Activated naive CD8-positive, alpha-beta T cell treated with anti-CD3 and anti-CD28 coated beads, Interleukin-2, amount 10 ng/mL, durations not matched to agents 7 days and 5 days (primary cell): ENCODE measurements around the gene LYPD6B. TPM values are rescaled to one million over a fixed set of nuclear protein-coding genes. Genes with fewer than 3 reads are reported as not detected.

ENCODE experiments used
- ATAC-seq: fragments of 150-1000 bp; cut with Tn5 transposase; one replicate; pipeline ENCODE4 v1.10.0; 2021; ENCODE audit warnings: low read depth, moderate library complexity
- POLR2A ChIA-PET: fragments of 350-600 bp; sonication (Branson Sonifier 250); formaldehyde crosslinking; loops from one replicate; lab custom pipeline; 2021; ENCODE audit warnings: antibody characterized with exemption; lab: Charles Lee
- DNase-seq: peaks from one replicate; pipeline ENCODE4 v3.0.0; 2021
- H3K27ac Mint-ChIP-seq: one replicate; pipeline ENCODE4 v1.8.0; 2022; ENCODE audit warnings: mild to moderate bottlenecking, mixed read lengths
- H3K27me3 Mint-ChIP-seq: one replicate; pipeline ENCODE4 v1.8.0; 2022; ENCODE audit warnings: mild to moderate bottlenecking, moderate library complexity, mixed read lengths
- H3K36me3 Mint-ChIP-seq: one replicate; pipeline ENCODE4 v1.8.0; 2021; ENCODE audit warnings: mild to moderate bottlenecking, mixed read lengths
- H3K4me1 Mint-ChIP-seq: one replicate; pipeline ENCODE4 v1.8.0; 2021; ENCODE audit warnings: mixed read lengths
- H3K4me3 Mint-ChIP-seq: one replicate; pipeline ENCODE4 v1.8.0; 2022; ENCODE audit warnings: mild to moderate bottlenecking, moderate library complexity, mixed read lengths
- H3K9me3 Mint-ChIP-seq: one replicate; pipeline ENCODE4 v1.8.0; 2021; ENCODE audit warnings: mixed read lengths
- total RNA-seq, 2 experiments: library from RNA; stranded (reverse); gene quantifications; one replicate each; pipeline ENCODE4 v1.2.3, GENCODE V29; 2021

Gene LYPD6B
- total RNA-seq, 2 experiments from 2014 or later: not detected

- DNase-seq (no peak), ATAC-seq (no peak)
- POLR2A ChIA-PET: no interaction called here
- Mint-ChIP-seq H3K4me3 (no peak overlapping the region), H3K36me3 (no peaks in the 10 kb centered on the region), H3K9me3 (no peaks in the 10 kb centered on the region), H3K4me1 (no peaks in the 10 kb centered on the region), H3K27ac (no peak overlapping the region), H3K27me3 (no peaks in the 10 kb centered on the region)
Observed at GRCh38 chr2:149187057-149187456, 148.6 kb downstream of the LYPD6B start.

GRCh38 chr2:149188291-149188690, 149.8 kb downstream of the LYPD6B start:
- H3K4me1 Mint-ChIP-seq: no peaks in the 10 kb centered on the region
- no peak overlapping the region for H3K4me3 Mint-ChIP-seq
- H3K27me3 Mint-ChIP-seq: peaks cover 1% of the 10 kb centered on the region
- no peak overlapping the region for H3K27ac Mint-ChIP-seq
- ATAC-seq (no peak), DNase-seq (no peak)
- POLR2A ChIA-PET: no interaction called here
- H3K9me3 Mint-ChIP-seq: no peaks in the 10 kb centered on the region
- no peaks in the 10 kb centered on the region for H3K36me3 Mint-ChIP-seq

GRCh38 chr2:149189769-149190168, 151.3 kb downstream of the LYPD6B start:
- Mint-ChIP-seq H3K9me3 (no peaks in the 10 kb centered on the region), H3K27ac (no peak overlapping the region), H3K27me3 (peaks cover 2% of the 10 kb centered on the region), H3K4me1 (no peaks in the 10 kb centered on the region), H3K4me3 (no peak overlapping the region), H3K36me3 (no peaks in the 10 kb centered on the region)
- POLR2A ChIA-PET: no interaction called here
- DNase-seq (no peak), ATAC-seq (no peak)

- no peaks in the 10 kb centered on the region for H3K36me3 Mint-ChIP-seq
- POLR2A ChIA-PET: no interaction called here
- no peaks in the 10 kb centered on the region for H3K9me3 Mint-ChIP-seq
- no peak overlapping the region for H3K4me3 Mint-ChIP-seq
- H3K27ac Mint-ChIP-seq: no peak overlapping the region
- ATAC-seq (no peak), DNase-seq (no peak)
- no peaks in the 10 kb centered on the region for H3K4me1 Mint-ChIP-seq
- peaks cover 2% of the 10 kb centered on the region for H3K27me3 Mint-ChIP-seq
Observed at GRCh38 chr2:149191915-149192314, 153.4 kb downstream of the LYPD6B start.

GRCh38 chr2:149192427-149192826, 153.9 kb downstream of the LYPD6B start:
- ATAC-seq (no peak), DNase-seq (no peak)
- Mint-ChIP-seq H3K27ac (no peak overlapping the region), H3K4me3 (no peak overlapping the region), H3K9me3 (no peaks in the 10 kb centered on the region), H3K4me1 (no peaks in the 10 kb centered on the region), H3K27me3 (peaks cover 2% of the 10 kb centered on the region), H3K36me3 (no peaks in the 10 kb centered on the region)
- POLR2A ChIA-PET: no interaction called here

GRCh38 chr2:149200109-149200520, 161.6 kb downstream of the LYPD6B start:
- Mint-ChIP-seq H3K4me3 (no peak overlapping the region), H3K9me3 (no peaks in the 10 kb centered on the region), H3K27ac (no peak overlapping the region), H3K4me1 (no peaks in the 10 kb centered on the region), H3K27me3 (no peaks in the 10 kb centered on the region), H3K36me3 (no peaks in the 10 kb centered on the region)
- DNase-seq: no peak
- no peak for ATAC-seq
- POLR2A ChIA-PET: no interaction called here

- Mint-ChIP-seq H3K4me3 (no peak overlapping the region), H3K9me3 (no peaks in the 10 kb centered on the region), H3K36me3 (no peaks in the 10 kb centered on the region), H3K27ac (no peak overlapping the region), H3K4me1 (no peaks in the 10 kb centered on the region), H3K27me3 (peaks cover 4% of the 10 kb centered on the region)
- POLR2A ChIA-PET: no interaction called here
- DNase-seq (no peak), ATAC-seq (no peak)
Observed at GRCh38 chr2:149204686-149205085, 166.2 kb downstream of the LYPD6B start.

- POLR2A ChIA-PET: no interaction called here
- Mint-ChIP-seq H3K9me3 (no peaks in the 10 kb centered on the region), H3K4me1 (no peaks in the 10 kb centered on the region), H3K4me3 (no peak overlapping the region), H3K36me3 (no peaks in the 10 kb centered on the region), H3K27ac (no peak overlapping the region), H3K27me3 (peaks cover 4% of the 10 kb centered on the region)
- ATAC-seq: no peak
- DNase-seq: no peak
Observed at GRCh38 chr2:149205143-149205542, 166.6 kb downstream of the LYPD6B start.

GRCh38 chr2:149213764-149214493, 175.4 kb downstream of the LYPD6B start:
- H3K27me3 Mint-ChIP-seq: peaks cover 2% of the 10 kb centered on the region
- no peaks in the 10 kb centered on the region for H3K36me3 Mint-ChIP-seq
- H3K9me3 Mint-ChIP-seq: no peaks in the 10 kb centered on the region
- no peak overlapping the region for H3K4me3 Mint-ChIP-seq
- POLR2A ChIA-PET: no interaction called here
- ATAC-seq (no peak), DNase-seq (no peak)
- no peak overlapping the region for H3K27ac Mint-ChIP-seq
- H3K4me1 Mint-ChIP-seq: no peaks in the 10 kb centered on the region

- Mint-ChIP-seq H3K4me3 (no peak overlapping the region), H3K27ac (no peak overlapping the region), H3K27me3 (peaks cover 8% of the 10 kb centered on the region), H3K9me3 (no peaks in the 10 kb centered on the region), H3K4me1 (no peaks in the 10 kb centered on the region), H3K36me3 (no peaks in the 10 kb centered on the region)
- ATAC-seq (no peak), DNase-seq (no peak)
- POLR2A ChIA-PET: no interaction called here
Observed at GRCh38 chr2:149218497-149218896, 180.0 kb downstream of the LYPD6B start.

GRCh38 chr2:149219856-149220255, 181.4 kb downstream of the LYPD6B start:
- ATAC-seq: no peak
- Mint-ChIP-seq H3K27me3 (peaks cover 16% of the 10 kb centered on the region), H3K36me3 (no peaks in the 10 kb centered on the region), H3K9me3 (no peaks in the 10 kb centered on the region), H3K4me1 (no peaks in the 10 kb centered on the region), H3K4me3 (no peak overlapping the region), H3K27ac (no peak overlapping the region)
- POLR2A ChIA-PET: no interaction called here
- DNase-seq: no peak

- Mint-ChIP-seq H3K36me3 (no peaks in the 10 kb centered on the region), H3K4me3 (no peak overlapping the region), H3K27me3 (peaks cover 18% of the 10 kb centered on the region), H3K9me3 (no peaks in the 10 kb centered on the region), H3K27ac (no peak overlapping the region), H3K4me1 (no peaks in the 10 kb centered on the region)
- POLR2A ChIA-PET: no interaction called here
- ATAC-seq (no peak), DNase-seq (no peak)
Observed at GRCh38 chr2:149221002-149221401, 182.5 kb downstream of the LYPD6B start.

GRCh38 chr2:149221898-149222297, 183.4 kb downstream of the LYPD6B start:
- H3K9me3 Mint-ChIP-seq: no peaks in the 10 kb centered on the region
- no peaks in the 10 kb centered on the region for H3K36me3 Mint-ChIP-seq
- peaks cover 18% of the 10 kb centered on the region for H3K27me3 Mint-ChIP-seq
- POLR2A ChIA-PET: no interaction called here
- H3K27ac Mint-ChIP-seq: no peak overlapping the region
- H3K4me3 Mint-ChIP-seq: no peak overlapping the region
- no peaks in the 10 kb centered on the region for H3K4me1 Mint-ChIP-seq
- DNase-seq (no peak), ATAC-seq (no peak)

GRCh38 chr2:149223472-149224095, 185.1 kb downstream of the LYPD6B start:
- no peak overlapping the region for H3K27ac Mint-ChIP-seq
- H3K9me3 Mint-ChIP-seq: no peaks in the 10 kb centered on the region
- peaks cover 18% of the 10 kb centered on the region for H3K27me3 Mint-ChIP-seq
- no peak overlapping the region for H3K4me3 Mint-ChIP-seq
- DNase-seq (no peak), ATAC-seq (no peak)
- POLR2A ChIA-PET: no interaction called here
- no peaks in the 10 kb centered on the region for H3K36me3 Mint-ChIP-seq
- H3K4me1 Mint-ChIP-seq: no peaks in the 10 kb centered on the region
